Frontal cortex (tissue), 4 donors: ENCODE measurements around the gene MED12L. TPM values are rescaled to one million over a fixed set of nuclear protein-coding genes. Genes with fewer than 3 reads are reported as not detected.

ENCODE experiments used
- DNase-seq, 2 donors: peaks; one replicate each; pipeline ENCODE4 v3.0.0; 2012; ENCODE audit warnings: low spot score in 2 of 2
- FAIRE-seq: peaks from 2 replicates; lab custom pipeline; 2012; peaks lifted over from hg19 to GRCh38; lab: Jason Lieb, UNC
- total RNA-seq: library from RNA; depleted of rRNA; stranded (reverse); fragments of >200 nt; gene quantifications from one replicate; pipeline ENCODE4 v1.2.3, GENCODE V29; 2014
- donor health status: control.
- donor health status: control.
- donor health status: control.

MED12L gene
- total RNA-seq, 1 donor from 2014 or later, result 6.1 TPM

GRCh38 chr3:151124476-151124875 is 39.0 kb downstream of the MED12L start:
- DNase-seq (no peak), FAIRE-seq (no peak)

DNA sequence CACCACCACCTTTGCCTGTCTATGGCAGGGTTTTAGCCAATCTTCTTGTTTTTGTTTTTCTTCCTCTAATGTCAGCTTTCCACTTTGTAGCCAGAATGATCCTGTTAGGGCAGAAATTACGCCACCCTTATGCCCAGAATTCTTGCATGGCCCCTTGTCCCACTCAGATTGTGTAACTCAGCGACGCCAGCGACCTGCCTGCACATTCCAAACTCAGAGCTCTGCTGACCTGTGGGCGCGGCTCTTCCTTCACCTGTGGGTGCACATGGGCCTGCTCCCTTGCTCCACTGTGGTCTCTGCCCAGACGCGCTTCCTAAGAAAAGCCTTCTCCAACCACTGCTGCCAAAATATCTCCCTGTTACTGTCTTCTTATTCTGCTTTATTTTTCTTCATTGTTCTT is 45.0 kb downstream of the MED12L start:
- FAIRE-seq, result no peak

GRCh38 chr3:151133175-151133574 is 47.7 kb downstream of the MED12L start:
- DNase-seq (no peak), FAIRE-seq (no peak)

More for the DNA sequence above, 45.0 kb downstream of the MED12L start:
- no peak for DNase-seq

DNA sequence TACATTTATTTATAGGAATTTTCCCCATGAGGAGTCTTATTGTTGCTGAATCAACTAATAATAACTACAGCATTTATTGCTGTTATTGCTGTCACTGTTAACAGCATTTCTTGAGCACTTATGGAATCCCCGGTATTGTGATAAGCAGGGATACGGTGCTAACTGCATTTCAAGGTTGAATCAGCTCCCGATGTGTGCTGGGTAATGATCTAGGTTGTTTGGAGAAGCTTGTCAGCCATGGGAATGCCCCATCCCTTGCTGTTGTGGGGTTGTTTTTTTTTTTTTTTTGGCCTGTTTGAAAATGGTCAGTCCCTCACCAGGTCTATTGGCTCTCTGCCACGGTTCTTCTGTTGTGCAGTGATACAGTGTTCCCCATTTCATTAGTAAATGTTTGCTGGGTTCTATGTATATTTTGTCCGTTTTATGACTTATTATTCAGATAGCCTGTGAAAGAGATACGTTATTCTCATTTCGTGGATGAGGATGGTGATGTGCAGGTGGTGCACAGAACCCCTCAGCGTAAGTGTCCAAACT is 48.5 kb downstream of the MED12L start:
- no peak for FAIRE-seq

DNA sequence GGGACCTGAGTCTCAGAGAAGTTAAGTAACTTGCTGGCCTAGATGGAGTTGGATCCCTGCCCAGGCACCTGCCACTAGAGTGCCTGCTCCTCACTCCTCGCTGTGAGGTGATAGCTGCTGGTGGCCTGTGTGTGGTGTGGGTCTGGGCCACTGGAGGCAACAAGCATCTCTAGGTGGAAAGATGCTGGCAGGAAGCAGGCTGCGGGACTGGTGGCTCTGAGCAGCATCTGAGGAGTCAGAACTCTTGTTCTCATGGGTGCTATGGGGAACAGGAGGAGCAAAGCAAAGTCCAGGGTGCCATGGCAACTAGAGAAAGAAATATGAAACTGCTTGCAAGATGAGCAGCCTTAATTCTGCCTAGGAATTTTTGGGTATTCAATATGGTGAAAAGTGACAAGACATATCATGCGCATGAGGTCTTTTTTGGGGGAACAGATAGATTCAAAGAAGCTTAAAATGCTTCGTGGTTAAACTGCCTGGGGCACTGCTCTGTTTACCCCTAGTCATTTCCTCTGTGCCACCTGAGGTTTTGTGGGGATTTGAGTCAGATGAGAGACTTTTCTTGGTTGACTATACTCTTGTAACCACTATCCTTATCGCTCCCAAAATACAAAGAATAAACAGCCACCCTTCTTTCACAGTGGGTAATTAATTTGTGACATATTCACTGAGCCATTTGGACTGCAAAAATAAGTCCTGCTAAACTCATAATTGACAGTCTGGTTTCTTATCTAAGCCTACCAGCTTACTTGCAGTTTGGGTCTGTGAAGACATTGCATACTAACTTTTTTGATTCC is 50.3 kb downstream of the MED12L start:
- FAIRE-seq (no peak), DNase-seq (no peak)

More for the DNA sequence above, 48.5 kb downstream of the MED12L start:
- DNase-seq, result no peak

GRCh38 chr3:151142929-151143328 is 57.5 kb downstream of the MED12L start:
- DNase-seq, result no peak
- FAIRE-seq, result no peak

- FAIRE-seq (no peak), DNase-seq (no peak)
Measured at GRCh38 chr3:151144016-151144415, 58.6 kb downstream of the MED12L start.

GRCh38 chr3:151144760-151145159 is 59.3 kb downstream of the MED12L start:
- FAIRE-seq, result no peak

GRCh38 chr3:151145713-151146070 is 60.2 kb downstream of the MED12L start:
- DNase-seq (no peak), FAIRE-seq (no peak)

More at GRCh38 chr3:151144760-151145159, 59.3 kb downstream of the MED12L start:
- no peak for DNase-seq

GRCh38 chr3:151146071-151146730 is 60.7 kb downstream of the MED12L start:
- FAIRE-seq, result no peak
- DNase-seq, result peak; percentile 19 to 61

DNA sequence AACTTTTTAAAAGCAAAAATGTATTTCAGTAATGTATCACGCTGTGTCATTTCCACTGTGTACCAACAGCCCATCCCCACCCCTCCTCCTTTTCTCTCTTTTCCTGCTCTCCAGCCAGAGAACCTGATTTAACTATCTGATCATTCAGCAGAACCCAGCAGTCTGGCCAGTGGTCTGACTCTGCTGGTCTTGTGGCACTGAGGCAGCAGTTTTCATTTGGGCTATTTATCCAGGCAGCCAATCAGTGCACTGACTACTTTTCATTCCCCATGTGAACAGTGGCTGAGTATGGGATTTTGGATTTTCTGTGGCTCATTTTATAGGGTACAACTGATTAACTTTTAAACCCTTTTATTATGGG is 61.2 kb downstream of the MED12L start:
- FAIRE-seq (no peak), DNase-seq (no peak)

GRCh38 chr3:151147299-151147698 is 61.8 kb downstream of the MED12L start:
- DNase-seq (no peak), FAIRE-seq (no peak)

DNA sequence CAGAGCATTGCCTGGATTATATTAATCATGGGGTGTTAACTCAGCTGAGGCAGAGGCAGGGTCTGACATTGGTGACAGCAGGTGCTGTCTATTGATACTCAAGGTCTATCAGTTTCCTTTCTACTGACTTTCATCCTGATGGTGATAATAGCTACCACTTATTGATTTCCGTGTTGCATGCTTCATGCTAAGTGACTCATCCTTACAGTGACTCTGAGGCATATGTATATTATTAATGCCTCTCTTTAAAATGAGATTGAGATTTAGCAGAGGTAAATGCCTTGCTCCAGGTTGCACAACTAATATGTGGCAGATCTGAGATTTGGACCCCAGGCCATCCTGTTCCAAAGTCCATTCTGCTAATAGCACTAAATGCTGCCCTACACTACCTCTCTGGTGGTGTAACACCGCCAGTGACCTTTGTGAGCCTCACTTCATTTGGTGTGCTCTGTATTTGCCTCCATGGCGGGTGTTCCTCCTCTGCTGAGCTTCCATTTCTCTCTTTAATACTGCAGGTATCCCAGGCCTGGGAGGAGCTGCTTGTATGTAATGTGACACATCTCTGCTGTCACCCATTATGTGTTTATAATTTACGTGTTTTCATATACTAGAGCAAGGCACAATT is 67.1 kb downstream of the MED12L start:
- FAIRE-seq (no peak), DNase-seq (no peak)

GRCh38 chr3:151154566-151154965 is 69.1 kb downstream of the MED12L start:
- DNase-seq, result no peak
- no peak for FAIRE-seq

DNA sequence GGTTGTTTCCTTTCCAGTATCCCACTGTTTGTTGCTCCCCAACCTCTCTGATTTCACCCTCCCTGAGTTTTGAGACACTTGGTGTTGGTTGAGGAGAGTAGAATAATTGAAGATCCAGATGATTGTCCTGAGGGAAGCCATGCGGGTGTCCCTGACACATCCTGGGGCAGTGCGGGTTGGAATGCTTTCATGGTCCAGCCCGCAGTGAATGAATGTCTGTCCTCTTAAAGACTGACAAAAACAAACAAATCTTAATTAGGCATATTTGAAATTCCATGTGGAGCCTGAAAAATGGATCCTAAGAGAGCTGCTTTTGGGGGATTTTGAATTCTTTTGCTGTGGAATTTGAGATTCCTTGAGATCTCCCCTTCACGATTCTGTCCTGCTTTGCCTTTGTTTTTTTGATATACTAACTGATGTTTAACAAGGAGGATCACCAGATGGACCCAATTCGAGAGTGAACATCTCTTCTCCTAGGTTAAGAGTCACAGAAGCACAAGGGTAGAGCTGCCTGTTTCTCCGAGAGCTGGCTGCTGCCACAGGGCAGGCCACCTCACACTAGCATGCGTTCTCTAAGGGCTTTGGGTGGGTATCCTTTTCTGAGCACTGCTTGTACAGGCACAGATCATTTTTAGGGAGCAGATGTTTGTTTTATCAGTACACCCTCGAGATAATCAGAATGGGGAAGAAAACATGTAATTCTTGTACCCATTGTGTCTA is 70.1 kb downstream of the MED12L start:
- FAIRE-seq (no peak), DNase-seq (no peak)

DNA sequence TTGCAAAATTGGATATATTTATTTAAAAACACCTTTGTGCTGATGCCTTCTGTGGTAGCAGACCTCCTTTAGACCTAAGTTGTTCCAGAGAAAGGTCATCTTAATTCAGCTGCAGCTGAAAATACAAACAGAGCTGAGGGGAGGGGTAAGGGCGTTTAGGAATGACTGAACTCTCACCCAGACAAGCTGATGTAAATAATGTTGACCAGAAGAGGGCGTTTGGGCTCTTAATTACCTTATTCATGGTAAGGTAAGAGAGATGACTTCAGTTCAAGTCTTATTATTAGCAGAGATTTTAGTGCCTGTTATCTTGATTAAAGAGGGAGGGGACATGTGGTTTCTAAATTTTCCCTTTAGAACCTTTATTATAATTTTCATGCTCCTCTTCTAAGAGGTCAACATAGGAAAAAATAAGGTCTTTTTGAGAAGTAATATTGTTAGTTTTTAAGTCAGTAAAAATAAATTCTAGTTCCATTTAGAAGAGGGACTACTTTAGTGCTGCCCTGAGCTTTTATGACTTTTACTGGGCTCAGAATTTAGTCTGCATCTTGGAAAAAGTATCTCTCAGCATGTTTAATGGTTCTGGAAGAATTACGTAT is 71.3 kb downstream of the MED12L start:
- DNase-seq (no peak), FAIRE-seq (no peak)

- DNase-seq (no peak), FAIRE-seq (no peak)
Measured at GRCh38 chr3:151159806-151160205, 74.3 kb downstream of the MED12L start.

DNA sequence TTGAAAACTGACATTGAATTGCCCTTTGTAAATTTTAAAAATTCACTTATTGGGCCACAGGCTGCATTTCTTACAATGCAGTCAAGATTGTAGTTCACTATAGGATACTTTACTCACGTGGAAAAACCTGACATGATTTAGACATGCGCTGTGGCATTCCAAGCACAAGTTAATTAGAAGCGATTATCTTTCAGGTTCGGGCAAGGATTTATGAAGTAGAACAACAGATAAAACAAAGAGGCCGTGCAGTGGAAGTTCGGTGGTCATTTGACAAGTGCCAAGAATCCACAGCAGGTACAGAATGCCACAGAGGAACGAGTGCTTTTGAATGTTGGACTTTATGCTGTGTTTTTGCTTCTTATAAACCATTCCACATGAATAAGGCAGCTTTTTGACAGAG is 79.8 kb downstream of the MED12L start:
- FAIRE-seq (no peak), DNase-seq (no peak)

DNA sequence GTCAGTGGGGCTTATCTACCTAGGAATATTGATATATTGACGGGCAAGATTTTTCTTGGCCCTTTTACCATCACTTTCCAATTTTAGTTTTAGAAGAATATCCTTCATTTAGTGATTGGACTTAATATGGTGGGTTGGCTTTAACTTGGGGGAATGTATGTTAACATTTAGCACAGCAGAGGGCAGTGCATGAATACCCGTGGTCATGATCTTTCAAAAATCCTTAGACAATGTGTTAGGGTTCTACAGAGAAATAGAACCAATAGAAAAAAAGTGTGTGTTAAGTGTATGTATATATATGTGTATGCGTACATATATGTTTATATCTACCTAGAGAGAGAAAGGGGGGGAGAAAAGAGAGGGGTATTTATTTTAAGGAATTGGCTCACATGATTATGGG is 80.7 kb downstream of the MED12L start:
- DNase-seq (no peak), FAIRE-seq (no peak)
